Measurements from ENCODE around the gene TPTE2.

TPTE2 gene

GRCh38 chr13:19581675-19582074 is 20.3 kb upstream of the TPTE2 start:
- Histone ChIP-seq H3K4me1 (ENCODE audit: control insufficient read depth in 1 of 2, insufficient read depth in 1 of 2, low read depth in 1 of 2, low read length in 1 of 2) (peaks cover 0 to 1% of the 10 kb centered on the region in 2 experiments), H3K9me3 (no peaks in the 10 kb centered on the region), H3K27me3 (peaks cover 45% of the 10 kb centered on the region), H3K27ac (no peak overlapping the region), H3K36me3 (no peaks in the 10 kb centered on the region), H3K4me3 (ENCODE audit: low read depth in 1 of 2, low read length in 1 of 2) (no peak overlapping the region)
- TF ChIP-seq CTCF (IDR thresholded peaks at IDR 0.05) = no peak

GRCh38 chr13:19575230-19575629 is 13.9 kb upstream of the TPTE2 start:
- no peak for TF ChIP-seq CTCF (IDR thresholded peaks at IDR 0.05)
- H3K9me3 ChIP-seq = no peaks in the 10 kb centered on the region
- H3K27me3 ChIP-seq = peaks cover 5% of the 10 kb centered on the region
- no peaks in the 10 kb centered on the region for H3K4me1 ChIP-seq (ENCODE audit: control insufficient read depth in 1 of 2, insufficient read depth in 1 of 2, low read depth in 1 of 2, low read length in 1 of 2)
- no peak overlapping the region for H3K4me3 ChIP-seq (ENCODE audit: low read depth in 1 of 2, low read length in 1 of 2)
- H3K27ac ChIP-seq = no peak overlapping the region
- H3K36me3 ChIP-seq = no peaks in the 10 kb centered on the region

GRCh38 chr13:19573120-19573716 is 11.9 kb upstream of the TPTE2 start:
- H3K27ac ChIP-seq = no peak overlapping the region
- H3K36me3 ChIP-seq = no peaks in the 10 kb centered on the region
- H3K9me3 ChIP-seq = no peaks in the 10 kb centered on the region
- no peaks in the 10 kb centered on the region for H3K27me3 ChIP-seq
- no peak for TF ChIP-seq CTCF (IDR thresholded peaks at IDR 0.05)
- no peak overlapping the region for H3K4me3 ChIP-seq (ENCODE audit: low read depth in 1 of 2, low read length in 1 of 2)
- H3K4me1 ChIP-seq (ENCODE audit: control insufficient read depth in 1 of 2, insufficient read depth in 1 of 2, low read depth in 1 of 2, low read length in 1 of 2) = no peaks in the 10 kb centered on the region

- Histone ChIP-seq H3K27me3 (peaks cover under 1% of the 10 kb centered on the region), H3K27ac (no peak overlapping the region), H3K36me3 (no peaks in the 10 kb centered on the region), H3K9me3 (no peaks in the 10 kb centered on the region), H3K4me3 (ENCODE audit: low read depth in 1 of 2, low read length in 1 of 2) (no peak overlapping the region), H3K4me1 (ENCODE audit: control insufficient read depth in 1 of 2, insufficient read depth in 1 of 2, low read depth in 1 of 2, low read length in 1 of 2) (no peaks in the 10 kb centered on the region)
- no peak for TF ChIP-seq CTCF (IDR thresholded peaks at IDR 0.05)
Measured at GRCh38 chr13:19572280-19572679, 10.9 kb upstream of the TPTE2 start.

GRCh38 chr13:19567820-19568534 is 6.6 kb upstream of the TPTE2 start:
- TF ChIP-seq CTCF (IDR thresholded peaks at IDR 0.05) = no peak
- Histone ChIP-seq H3K9me3 (no peaks in the 10 kb centered on the region), H3K4me1 (ENCODE audit: control insufficient read depth in 1 of 2, insufficient read depth in 1 of 2, low read depth in 1 of 2, low read length in 1 of 2) (no peaks in the 10 kb centered on the region)

More at GRCh38 chr13:19567820-19568534, 6.6 kb upstream of the TPTE2 start:
- peaks cover 34% of the 10 kb centered on the region for H3K27me3 ChIP-seq
- H3K27ac ChIP-seq = no peak overlapping the region
- no peak overlapping the region for H3K4me3 ChIP-seq (ENCODE audit: low read depth in 1 of 2, low read length in 1 of 2)
- no peaks in the 10 kb centered on the region for H3K36me3 ChIP-seq

All from neutrophil (primary cell).